ENCODE measurements around the gene ZNF84. TPM values are rescaled to one million over a fixed set of nuclear protein-coding genes. Genes with fewer than 3 reads are reported as not detected.

The ZNF84 gene
- total and polyA plus RNA-seq, 9 donors, result 15.3 to 41.4 (median 30.7) TPM

GRCh38 chr12:133058203-133059113 is 21.1 kb downstream of the ZNF84 start:
- WGBS, 3 donors, result 95 to 97% (median 97%) methylated on average over 8 of the region's 8 CpGs
- Histone ChIP-seq H3K27me3 (no peaks in the 10 kb centered on the region), H3K27ac (no peak overlapping the region), H3K9me3 (peaks cover 30 to 49% of the 10 kb centered on the region in 2 donors), H3K4me1 (ENCODE audit: insufficient read depth) (no peaks in the 10 kb centered on the region), H3K4me3 (no peak overlapping the region), H3K36me3 (no peaks in the 10 kb centered on the region)
- no peak for DNase-seq
- intact Hi-C loops (cut with DNase I), result no loop called here
- TF ChIP-seq CTCF (IDR thresholded peaks at IDR 0.05) (no peak), EP300 (IDR thresholded peaks at IDR 0.05) (no peak), POLR2A (IDR thresholded peaks at IDR 0.05) (no peak)

GRCh38 chr12:133061954-133062353 is 24.6 kb downstream of the ZNF84 start:
- Histone ChIP-seq H3K36me3 (no peaks in the 10 kb centered on the region), H3K4me1 (ENCODE audit: insufficient read depth) (no peaks in the 10 kb centered on the region), H3K9me3 (peaks cover 38 to 65% of the 10 kb centered on the region in 2 donors), H3K27me3 (no peaks in the 10 kb centered on the region), H3K4me3 (no peak overlapping the region), H3K27ac (no peak overlapping the region)
- intact Hi-C loops (cut with DNase I), result no loop called here
- no peak for TF ChIP-seq EP300 (IDR thresholded peaks at IDR 0.05)
- TF ChIP-seq POLR2A (IDR thresholded peaks at IDR 0.05), result no peak
- no peak for TF ChIP-seq CTCF (IDR thresholded peaks at IDR 0.05)
- 96 to 100% (median 97%) methylated on average over 1 of the region's 1 CpG for WGBS, 3 donors
- DNase-seq, result no peak

GRCh38 chr12:133063556-133063955 is 26.2 kb downstream of the ZNF84 start:
- no peaks in the 10 kb centered on the region for H3K27me3 ChIP-seq
- H3K9me3 ChIP-seq, result peaks cover 29 to 62% of the 10 kb centered on the region in 2 donors
- 95 to 100% (median 97%) methylated on average over 1 of the region's 1 CpG for WGBS, 3 donors
- TF ChIP-seq EP300 (IDR thresholded peaks at IDR 0.05), result no peak
- TF ChIP-seq POLR2A (IDR thresholded peaks at IDR 0.05), result no peak
- no peak for TF ChIP-seq CTCF (IDR thresholded peaks at IDR 0.05)
- H3K36me3 ChIP-seq, result no peaks in the 10 kb centered on the region
- H3K27ac ChIP-seq, result no peak overlapping the region
- H3K4me1 ChIP-seq (ENCODE audit: insufficient read depth), result no peaks in the 10 kb centered on the region
- intact Hi-C loops (cut with DNase I), result no loop called here
- H3K4me3 ChIP-seq, result no peak overlapping the region
- DNase-seq, result no peak

- no peak overlapping the region for H3K4me3 ChIP-seq
- intact Hi-C loops (cut with DNase I), result no loop called here
- no peak for DNase-seq
- H3K4me1 ChIP-seq (ENCODE audit: insufficient read depth), result no peaks in the 10 kb centered on the region
- no peak for TF ChIP-seq EP300 (IDR thresholded peaks at IDR 0.05)
- TF ChIP-seq CTCF (IDR thresholded peaks at IDR 0.05), result no peak
- TF ChIP-seq POLR2A (IDR thresholded peaks at IDR 0.05), result no peak
- no peaks in the 10 kb centered on the region for H3K36me3 ChIP-seq
- 86 to 89% (median 87%) methylated on average over 2 of the region's 2 CpGs for WGBS, 3 donors
- H3K9me3 ChIP-seq, result peaks cover 5 to 14% of the 10 kb centered on the region in 2 donors
- no peak overlapping the region for H3K27ac ChIP-seq
- H3K27me3 ChIP-seq, result no peaks in the 10 kb centered on the region
Measured at GRCh38 chr12:133073836-133074235, 36.5 kb downstream of the ZNF84 start.
